Kidney epithelial cell (primary cell): Measurements from ENCODE around the gene NAV2. TPM values are rescaled to one million over a fixed set of nuclear protein-coding genes. Genes with fewer than 3 reads are reported as not detected.

Source experiments
- DNase-seq: peaks from one replicate; pipeline ENCODE4 v3.0.0-alpha.2; 2010; ENCODE audit warnings: low read depth
- H3K27me3 ChIP-seq: 2 replicates; pipeline ENCODE4 v1.6.0; 2011; ENCODE audit warnings: low read length; ENCODE audit not compliant: control insufficient read depth, insufficient read depth
- H3K36me3 ChIP-seq: 2 replicates; pipeline ENCODE4 v1.5.1; 2011; ENCODE audit warnings: low read length; ENCODE audit not compliant: control insufficient read depth, insufficient read depth
- H3K4me3 ChIP-seq: 2 replicates; pipeline ENCODE4 v1.5.1; 2011; ENCODE audit warnings: low read depth, mild to moderate bottlenecking, control low read depth, low read length
- CTCF ChIP-seq: IDR thresholded peaks from 2 replicates; pipeline ENCODE4 v1.5.1; 2011; ENCODE audit warnings: mild to moderate bottlenecking, moderate library complexity, low read length, control low read depth, inconsistent platforms; ENCODE audit not compliant: insufficient read depth, poor library complexity, severe bottlenecking
- total RNA-seq: library from RNA; depleted of rRNA; stranded (reverse); fragments of >200 nt; gene quantifications from 2 replicates; pipeline ENCODE4 v1.2.3, GENCODE V29; 2015

NAV2 gene
- total RNA-seq, 1 donor from 2014 or later, result 41.5 TPM

DNA sequence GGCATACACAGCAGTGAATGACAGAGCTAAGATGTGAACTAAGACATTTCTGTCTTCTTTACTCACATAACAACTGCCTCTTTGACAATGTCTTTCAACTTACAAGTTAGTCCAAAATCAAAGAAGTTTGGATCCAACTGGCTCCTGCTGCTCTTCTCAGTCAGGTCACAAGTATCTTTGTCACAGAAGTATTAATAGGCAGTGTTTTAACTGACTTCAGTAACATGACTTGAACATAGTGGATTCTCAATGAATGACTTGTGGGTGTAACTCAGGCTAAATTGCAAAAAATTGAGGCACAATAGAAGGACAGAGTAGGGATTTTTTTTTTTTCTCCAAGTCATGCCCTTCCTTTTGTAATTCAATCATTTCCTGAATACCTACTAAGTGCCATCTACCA, 425.0 kb downstream of the NAV2 start:
- DNase-seq, result no peak
- no peaks in the 10 kb centered on the region for H3K36me3 ChIP-seq
- no peak overlapping the region for H3K4me3 ChIP-seq
- no peak for TF ChIP-seq CTCF
- H3K27me3 ChIP-seq, result no peaks in the 10 kb centered on the region

- no peaks in the 10 kb centered on the region for H3K27me3 ChIP-seq
- no peak for TF ChIP-seq CTCF
- no peak overlapping the region for H3K4me3 ChIP-seq
- DNase-seq, result no peak
- H3K36me3 ChIP-seq, result no peaks in the 10 kb centered on the region
Measured at GRCh38 chr11:20138707-20139106, 426.1 kb downstream of the NAV2 start.

GRCh38 chr11:20154381-20154780, 441.7 kb downstream of the NAV2 start:
- H3K27me3 ChIP-seq, result peaks cover 56% of the 10 kb centered on the region
- DNase-seq, result no peak

DNA sequence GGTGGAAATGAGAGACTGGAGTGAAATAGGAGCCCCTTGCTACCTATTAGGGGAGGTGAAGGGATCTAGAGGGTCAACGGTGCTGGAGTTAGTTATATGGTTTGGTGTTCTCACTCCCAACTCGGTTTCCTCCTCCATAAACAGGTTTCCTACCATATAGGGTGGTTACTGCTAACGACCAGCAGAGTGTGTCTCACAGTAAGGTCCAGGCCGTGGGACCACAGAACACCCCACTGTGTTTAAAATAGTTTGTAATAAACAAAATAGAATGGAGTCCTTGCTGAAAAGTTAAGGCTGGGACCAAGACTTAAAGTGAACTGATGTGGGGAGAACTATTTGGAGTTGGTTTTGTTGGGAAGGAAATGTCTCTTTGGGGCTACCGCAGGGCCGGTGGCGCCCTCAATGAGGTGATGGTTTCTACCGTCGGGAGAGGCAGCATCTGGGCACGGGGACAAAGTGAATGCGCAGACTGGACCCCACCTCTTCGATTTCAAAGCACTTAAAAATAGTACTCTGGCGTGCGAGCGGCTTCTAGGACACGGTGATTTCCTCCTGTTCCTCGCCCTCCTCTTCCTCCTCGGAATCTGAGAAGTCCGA, 443.1 kb downstream of the NAV2 start:
- no peaks in the 10 kb centered on the region for H3K36me3 ChIP-seq
- TF ChIP-seq CTCF, result no peak
- no peak overlapping the region for H3K4me3 ChIP-seq
- H3K27me3 ChIP-seq, result peaks cover 69% of the 10 kb centered on the region
- no peak for DNase-seq

More at GRCh38 chr11:20154381-20154780, 441.7 kb downstream of the NAV2 start:
- H3K36me3 ChIP-seq, result no peaks in the 10 kb centered on the region
- TF ChIP-seq CTCF, result no peak
- H3K4me3 ChIP-seq, result no peak overlapping the region

GRCh38 chr11:20156280-20156875, 443.7 kb downstream of the NAV2 start:
- no peak for TF ChIP-seq CTCF
- peaks cover 74% of the 10 kb centered on the region for H3K27me3 ChIP-seq
- no peaks in the 10 kb centered on the region for H3K36me3 ChIP-seq
- no peak for DNase-seq
- no peak overlapping the region for H3K4me3 ChIP-seq
